Stomach (tissue), 9 donors: ENCODE results near the gene TBC1D5. TPM values are rescaled to one million over a fixed set of nuclear protein-coding genes. Genes with fewer than 3 reads are reported as not detected.

ENCODE experiments used
- DNase-seq, 2 donors: peaks; one replicate each; pipeline versions ENCODE4 v3.0.0 to v3.0.0-alpha.2; 2013 to 2019
- H3K27ac ChIP-seq, 5 donors: fragments of 200-600 bp in 4 of 5; sonication (generic) in 4 of 5; one replicate each; pipeline ENCODE4 v1.5.1; 2013 to 2019; ENCODE audit warnings: mild to moderate bottlenecking in 1 of 5, moderate library complexity in 1 of 5
- H3K27me3 ChIP-seq, 3 donors: fragments of 200-600 bp; sonication (generic); one replicate each; pipeline ENCODE4 v1.5.1; 2017 to 2019; ENCODE audit warnings: mixed run types in 1 of 3
- H3K36me3 ChIP-seq, 4 donors: fragments of 200-600 bp; sonication (generic); 1 replicate in 3 of 4; 2 replicates in 1 of 4; pipeline ENCODE4 v1.5.1; 2016 to 2019
- H3K4me1 ChIP-seq, 4 donors: fragments of 200-600 bp; sonication (generic); one replicate each; pipeline ENCODE4 v1.5.1; 2016 to 2019
- H3K4me3 ChIP-seq, 4 donors: fragments of 200-600 bp; sonication (generic) in 3 of 4; one replicate each; pipeline ENCODE4 v1.5.1; 2016 to 2019; ENCODE audit warnings: mild to moderate bottlenecking in 1 of 4
- H3K9me3 ChIP-seq, 4 donors: fragments of 200-600 bp; sonication (generic); one replicate each; pipeline ENCODE4 v1.5.1; 2016 to 2019
- EP300 ChIP-seq: sonication (generic); formaldehyde crosslinking; IDR thresholded peaks from one replicate; pipeline ENCODE4 v1.6.1; 2017; ENCODE audit warnings: antibody characterized with exemption
- POLR2A ChIP-seq, 4 donors: fragments of 450-650 bp; IDR thresholded peaks; one replicate each; pipeline ENCODE4 v1.6.1; 2016; ENCODE audit warnings: antibody characterized with exemption in 4 of 4, control low read depth in 2 of 4, mild to moderate bottlenecking in 1 of 4, moderate library complexity in 1 of 4
- POLR2AphosphoS5 ChIP-seq, 3 donors: sonication (generic); formaldehyde crosslinking; IDR thresholded peaks; one replicate each; pipeline ENCODE4 v1.6.1; 2016; ENCODE audit warnings: antibody characterized with exemption in 3 of 3
- WGBS, 5 donors: extraction: QIAGEN DNeasy Blood & Tissue Kit in 3 of 5; methylation state at CpG; one replicate each; pipeline versions ENCODE4 v1.1.5 to v1.1.7; 2013 to 2018; 5-methylcytosine and 5-hydroxymethylcytosine counted together
- intact Hi-C: fragments of 100-400 bp; cut with DNase I; formaldehyde crosslinking; loops from one replicate; pipeline ENCODE4 v1.15.1; 2023; ENCODE audit warnings: low total_unique reads
- polyA plus RNA-seq, 3 donors: library from polyadenylated mRNA; stranded (reverse); fragments of 200-250 nt; gene quantifications; one replicate each; pipeline ENCODE4 v1.2.3, GENCODE V29; 2013
- total RNA-seq, 5 donors: library from RNA; depleted of rRNA; stranded (reverse); fragments of >200 nt; gene quantifications; one replicate each; pipeline versions ENCODE4 v1.1.0 to v1.2.3, GENCODE V29; 2014 to 2016
- TF ChIP-seq, protein P1 (sequence below), 7 experiments: fragments of 450-650 bp in 4 of 7; fragments of 200-600 bp in 3 of 7; sonication (generic) in 3 of 7; IDR thresholded peaks; one replicate each; pipeline ENCODE4 v1.5.1; 2016 to 2019; ENCODE audit warnings: antibody characterized with exemption in 7 of 7, control low read depth in 2 of 7, mild to moderate bottlenecking in 1 of 7
- donor health status: healthy with polysubstance abuse.
- donor health status: Bipolar disorder and iron deficiency.
- donor health status: healthy.

TBC1D5 gene
- total and polyA plus RNA-seq, 8 donors, result 4.7 to 75.1 (median 32.0) TPM

DNA sequence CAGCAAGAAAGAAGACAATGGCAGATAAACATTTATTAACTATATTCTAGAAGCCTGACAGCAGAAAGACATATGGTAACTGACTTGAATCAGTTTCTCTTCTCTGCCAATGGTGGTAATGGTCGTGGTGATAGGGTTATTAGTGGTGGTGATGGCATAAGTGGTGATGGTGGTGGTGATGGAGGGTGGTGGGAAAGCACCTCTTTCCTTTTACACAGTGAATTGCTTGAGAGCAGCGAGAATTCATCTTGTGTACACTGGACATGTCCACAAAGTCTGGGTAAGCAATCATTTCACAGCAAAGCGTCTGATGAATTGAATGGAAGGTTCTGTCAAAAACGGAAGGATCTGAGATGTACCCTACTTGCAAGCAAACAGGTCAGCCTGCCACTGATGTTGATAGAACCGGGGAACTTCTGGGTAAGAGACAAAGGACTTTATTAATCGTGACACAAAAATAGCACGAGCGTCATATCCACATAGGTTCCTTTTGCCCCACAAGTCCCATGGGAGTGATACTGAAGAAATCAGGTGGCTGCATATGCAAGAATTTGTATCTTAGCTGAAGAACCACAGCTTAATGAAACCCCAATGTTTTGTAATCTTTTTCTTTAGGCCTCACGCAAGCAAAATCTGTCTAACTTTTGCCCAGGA is 23.5 kb upstream of the TBC1D5 start:
- TF ChIP-seq, protein P1, sequence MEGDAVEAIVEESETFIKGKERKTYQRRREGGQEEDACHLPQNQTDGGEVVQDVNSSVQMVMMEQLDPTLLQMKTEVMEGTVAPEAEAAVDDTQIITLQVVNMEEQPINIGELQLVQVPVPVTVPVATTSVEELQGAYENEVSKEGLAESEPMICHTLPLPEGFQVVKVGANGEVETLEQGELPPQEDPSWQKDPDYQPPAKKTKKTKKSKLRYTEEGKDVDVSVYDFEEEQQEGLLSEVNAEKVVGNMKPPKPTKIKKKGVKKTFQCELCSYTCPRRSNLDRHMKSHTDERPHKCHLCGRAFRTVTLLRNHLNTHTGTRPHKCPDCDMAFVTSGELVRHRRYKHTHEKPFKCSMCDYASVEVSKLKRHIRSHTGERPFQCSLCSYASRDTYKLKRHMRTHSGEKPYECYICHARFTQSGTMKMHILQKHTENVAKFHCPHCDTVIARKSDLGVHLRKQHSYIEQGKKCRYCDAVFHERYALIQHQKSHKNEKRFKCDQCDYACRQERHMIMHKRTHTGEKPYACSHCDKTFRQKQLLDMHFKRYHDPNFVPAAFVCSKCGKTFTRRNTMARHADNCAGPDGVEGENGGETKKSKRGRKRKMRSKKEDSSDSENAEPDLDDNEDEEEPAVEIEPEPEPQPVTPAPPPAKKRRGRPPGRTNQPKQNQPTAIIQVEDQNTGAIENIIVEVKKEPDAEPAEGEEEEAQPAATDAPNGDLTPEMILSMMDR (IDR thresholded peaks at IDR 0.05), result no peak
- no peak for TF ChIP-seq POLR2AphosphoS5 (IDR thresholded peaks at IDR 0.05)
- H3K27ac ChIP-seq, result no peak overlapping the region
- no peaks in the 10 kb centered on the region for H3K4me1 ChIP-seq
- WGBS, 5 donors, result 82 to 88% (median 85%) methylated on average over 9 of the region's 9 CpGs
- intact Hi-C loops, result no loop called here
- H3K27me3 ChIP-seq, result no peaks in the 10 kb centered on the region
- no peak for DNase-seq
- no peak overlapping the region for H3K4me3 ChIP-seq
- H3K9me3 ChIP-seq, result no peaks in the 10 kb centered on the region
- no peaks in the 10 kb centered on the region for H3K36me3 ChIP-seq

DNA sequence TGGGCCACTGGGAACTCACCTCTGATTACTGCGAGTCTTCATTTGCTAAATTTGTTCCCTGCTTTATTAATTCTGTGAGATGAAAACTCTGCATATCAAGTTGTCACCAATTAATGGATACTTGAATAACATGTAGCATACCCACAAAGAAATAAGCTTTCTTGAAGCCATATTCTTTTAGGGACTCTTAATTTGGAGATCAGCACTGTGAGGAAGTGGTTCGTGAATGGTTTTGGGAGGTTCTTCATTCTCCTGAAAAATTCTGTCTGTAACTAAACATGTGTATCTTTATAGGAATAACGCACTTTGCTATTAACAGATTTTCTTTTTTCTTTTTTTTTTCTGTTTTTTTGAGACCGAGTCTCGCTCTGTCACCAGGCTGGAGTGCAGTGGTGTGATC is 19.1 kb upstream of the TBC1D5 start:
- no peaks in the 10 kb centered on the region for H3K36me3 ChIP-seq
- intact Hi-C loops, result no loop called here
- 86 to 95% (median 90%) methylated on average over 5 of the region's 5 CpGs for WGBS, 5 donors
- DNase-seq, result no peak
- H3K4me1 ChIP-seq, result no peaks in the 10 kb centered on the region
- H3K4me3 ChIP-seq, result no peak overlapping the region
- H3K9me3 ChIP-seq, result no peaks in the 10 kb centered on the region
- H3K27me3 ChIP-seq, result no peaks in the 10 kb centered on the region
- TF ChIP-seq EP300 (no peak), POLR2A (IDR thresholded peaks at IDR 0.05) (no peak), POLR2AphosphoS5 (IDR thresholded peaks at IDR 0.05) (no peak)
- TF ChIP-seq, protein P1 (IDR thresholded peaks at IDR 0.05), result no peak
- no peak overlapping the region for H3K27ac ChIP-seq

DNA sequence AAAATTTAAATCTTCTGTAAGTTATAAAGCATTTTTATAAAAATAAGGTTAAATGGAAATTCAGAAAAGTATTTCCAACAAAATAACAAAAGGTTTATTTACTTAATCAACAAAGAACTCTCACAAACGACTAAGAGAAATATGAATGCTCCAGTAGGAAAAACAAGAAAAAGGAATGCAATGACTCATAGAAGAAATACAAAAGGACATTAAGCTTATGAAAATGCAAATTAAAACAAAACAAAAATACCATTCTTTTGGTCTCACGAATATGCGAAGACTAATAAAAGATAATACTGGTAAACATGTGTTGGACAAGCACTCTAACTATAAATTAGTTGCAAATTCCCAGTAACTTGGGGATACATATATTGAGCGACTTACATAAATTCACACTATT is 17.5 kb upstream of the TBC1D5 start:
- TF ChIP-seq EP300 (no peak), POLR2AphosphoS5 (IDR thresholded peaks at IDR 0.05) (no peak), POLR2A (IDR thresholded peaks at IDR 0.05) (no peak)
- TF ChIP-seq, protein P1 (IDR thresholded peaks at IDR 0.05), result no peak
- no peak overlapping the region for H3K4me3 ChIP-seq
- H3K36me3 ChIP-seq, result no peaks in the 10 kb centered on the region
- H3K4me1 ChIP-seq, result no peaks in the 10 kb centered on the region
- no peaks in the 10 kb centered on the region for H3K27me3 ChIP-seq
- H3K9me3 ChIP-seq, result no peaks in the 10 kb centered on the region
- 71 to 76% (median 74%) methylated on average over 4 of the region's 4 CpGs for WGBS, 5 donors
- DNase-seq, result no peak
- intact Hi-C loops, result no loop called here
- no peak overlapping the region for H3K27ac ChIP-seq

DNA sequence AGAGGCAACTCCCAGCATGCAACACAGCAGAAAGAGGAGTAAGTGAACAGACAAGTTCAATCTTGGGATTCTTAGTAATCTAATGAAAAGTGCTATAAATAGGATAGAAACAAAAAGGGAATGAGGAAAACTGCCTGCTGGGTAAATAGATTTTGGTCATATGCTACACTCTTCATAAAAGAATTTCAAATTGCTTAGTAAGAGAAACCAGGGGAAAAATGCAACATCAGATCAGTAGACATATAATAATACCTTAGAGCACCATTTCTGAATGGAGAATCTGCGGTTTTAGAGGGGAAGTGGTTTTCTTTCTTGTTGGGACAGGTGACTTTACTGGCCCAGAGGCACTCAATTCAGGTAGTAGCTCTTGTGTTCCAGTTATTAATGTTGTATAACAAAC is 13.4 kb upstream of the TBC1D5 start:
- intact Hi-C loops, result no loop called here
- peaks cover 0 to 7% (median 6%) of the 10 kb centered on the region in 4 donors for H3K4me1 ChIP-seq
- no peaks in the 10 kb centered on the region for H3K27me3 ChIP-seq
- no peak overlapping the region for H3K27ac ChIP-seq
- WGBS, 5 donors, result 74 to 87% (median 79%) methylated on average over 1 of the region's 1 CpG
- no peak overlapping the region for H3K4me3 ChIP-seq
- TF ChIP-seq POLR2A (IDR thresholded peaks at IDR 0.05), result no peak
- TF ChIP-seq EP300, result no peak
- TF ChIP-seq, protein P1 (IDR thresholded peaks at IDR 0.05), result no peak
- TF ChIP-seq POLR2AphosphoS5 (IDR thresholded peaks at IDR 0.05), result no peak
- no peaks in the 10 kb centered on the region for H3K9me3 ChIP-seq
- H3K36me3 ChIP-seq, result no peaks in the 10 kb centered on the region
- no peak for DNase-seq
